Measurements from ENCODE around the gene SOX6.

SOX6 gene

DNA sequence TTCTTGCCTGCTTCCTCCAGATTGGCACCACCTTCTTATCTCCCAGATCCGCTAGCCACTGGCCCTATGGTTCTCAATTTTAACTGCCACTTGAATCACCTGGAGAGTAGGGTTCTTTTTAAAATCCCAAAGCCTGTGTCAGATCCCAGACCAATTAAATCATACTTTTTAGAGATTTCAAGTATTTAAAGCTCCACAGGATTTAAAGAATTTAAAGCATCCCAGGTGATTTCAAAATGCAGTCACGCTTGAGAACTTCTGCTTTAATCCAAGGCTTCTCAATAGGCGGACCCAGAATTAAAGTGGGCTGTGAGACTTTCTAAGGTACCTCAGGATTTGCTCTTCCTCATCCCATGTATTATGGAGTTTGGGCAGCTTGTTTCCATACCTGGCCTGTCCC is 400.0 kb downstream of the SOX6 start:
- DNase-seq (ENCODE audit: low spot score): no peak

DNA sequence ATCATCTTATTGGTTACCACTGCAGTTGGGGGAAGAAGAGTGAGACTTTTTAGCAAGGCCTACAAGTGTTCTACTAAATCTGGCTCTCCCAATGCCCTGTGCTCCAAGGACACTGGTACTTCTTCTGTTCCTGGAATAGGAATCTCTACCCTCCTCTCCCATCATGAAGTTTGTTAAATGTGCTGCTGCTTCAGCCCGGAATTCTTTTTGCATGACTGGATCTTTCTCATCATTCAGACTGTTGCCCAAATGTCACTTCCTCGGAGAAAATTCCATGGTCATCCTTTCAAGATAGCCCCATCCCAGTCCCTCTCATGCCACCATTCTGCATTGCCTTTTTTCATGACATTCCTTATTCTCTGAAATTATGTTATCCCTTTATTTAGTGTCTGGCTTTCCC is 400.8 kb downstream of the SOX6 start:
- no peak for DNase-seq (ENCODE audit: low spot score)

GRCh38 chr11:15947681-15948648 is 408.4 kb downstream of the SOX6 start:
- no peak for DNase-seq (ENCODE audit: low spot score)

DNA sequence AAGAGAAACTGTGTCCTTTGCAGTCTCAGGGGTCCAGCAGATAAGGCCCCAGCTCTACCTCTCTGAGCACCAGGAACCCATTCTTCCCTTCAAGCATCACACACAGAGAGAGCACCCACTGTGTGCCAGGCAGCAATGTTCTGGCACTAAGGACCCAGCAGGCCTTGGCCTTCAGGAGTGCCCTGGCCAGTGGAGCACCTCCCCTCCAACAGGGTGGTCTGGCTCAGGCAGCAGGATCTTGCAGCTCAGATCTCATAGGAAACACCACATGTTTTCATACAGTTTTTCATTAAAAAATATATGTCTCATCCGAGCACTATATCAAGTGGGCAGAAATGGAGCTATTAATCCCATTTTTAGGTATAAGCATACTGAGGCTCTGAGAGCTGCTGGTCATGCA is 410.6 kb downstream of the SOX6 start:
- DNase-seq (ENCODE audit: low spot score): no peak

DNA sequence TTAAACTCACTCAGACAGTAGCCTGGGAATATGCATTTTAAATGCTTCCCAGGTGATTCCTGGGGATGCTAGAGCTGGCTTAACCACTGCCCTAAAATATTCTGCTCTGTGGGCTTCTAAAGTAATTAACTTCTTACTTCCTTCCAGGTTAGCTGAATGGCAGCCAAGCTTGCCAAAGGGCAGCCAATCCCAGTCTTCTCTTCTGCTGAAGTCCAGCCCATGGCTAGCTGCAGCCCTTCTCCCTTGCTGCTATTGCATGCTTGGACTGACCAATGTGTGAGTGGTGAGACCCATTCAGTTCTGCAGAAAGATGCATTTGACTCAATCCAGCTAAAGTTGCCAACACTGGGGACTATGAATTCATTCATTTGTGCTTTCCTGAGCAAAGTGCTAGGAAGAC is 411.9 kb downstream of the SOX6 start:
- no peak for DNase-seq (ENCODE audit: low spot score)

GRCh38 chr11:15943418-15944197 is 412.7 kb downstream of the SOX6 start:
- no peak for DNase-seq (ENCODE audit: low spot score)

- no peak for DNase-seq (ENCODE audit: low spot score)
Measured at GRCh38 chr11:15942936-15943335, 413.4 kb downstream of the SOX6 start.

GRCh38 chr11:15942126-15942525 is 414.2 kb downstream of the SOX6 start:
- no peak for DNase-seq (ENCODE audit: low spot score)

DNA sequence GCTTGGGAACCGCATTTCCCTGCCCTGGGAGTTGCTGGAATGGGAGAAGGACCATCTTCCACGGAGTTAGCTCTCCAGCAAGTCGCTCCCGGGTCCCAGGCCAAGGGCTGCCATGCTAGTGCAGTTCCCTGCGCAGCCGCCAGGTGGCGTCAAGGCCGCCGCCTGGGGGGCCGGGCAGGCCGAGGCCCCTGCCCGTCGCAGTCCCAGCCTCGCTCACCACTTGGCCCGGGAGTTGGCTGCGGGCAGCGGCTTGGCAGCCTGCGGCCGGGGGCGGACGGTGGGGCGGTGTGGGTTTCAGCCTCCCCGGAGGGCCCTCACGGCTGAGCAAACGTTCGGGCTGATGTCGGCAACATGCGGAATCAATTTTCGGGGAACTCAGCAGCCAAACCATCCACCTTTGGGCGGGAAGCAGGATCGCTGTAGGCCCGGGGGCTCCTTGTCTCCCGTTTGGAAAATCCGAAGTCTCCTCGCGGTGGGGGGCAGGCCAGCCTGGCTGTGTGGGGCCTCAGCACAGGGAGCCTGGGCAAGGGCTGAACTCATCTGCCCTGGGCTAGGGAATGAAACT is 415.1 kb downstream of the SOX6 start:
- DNase-seq (ENCODE audit: low spot score): peak; percentile 65

DNA sequence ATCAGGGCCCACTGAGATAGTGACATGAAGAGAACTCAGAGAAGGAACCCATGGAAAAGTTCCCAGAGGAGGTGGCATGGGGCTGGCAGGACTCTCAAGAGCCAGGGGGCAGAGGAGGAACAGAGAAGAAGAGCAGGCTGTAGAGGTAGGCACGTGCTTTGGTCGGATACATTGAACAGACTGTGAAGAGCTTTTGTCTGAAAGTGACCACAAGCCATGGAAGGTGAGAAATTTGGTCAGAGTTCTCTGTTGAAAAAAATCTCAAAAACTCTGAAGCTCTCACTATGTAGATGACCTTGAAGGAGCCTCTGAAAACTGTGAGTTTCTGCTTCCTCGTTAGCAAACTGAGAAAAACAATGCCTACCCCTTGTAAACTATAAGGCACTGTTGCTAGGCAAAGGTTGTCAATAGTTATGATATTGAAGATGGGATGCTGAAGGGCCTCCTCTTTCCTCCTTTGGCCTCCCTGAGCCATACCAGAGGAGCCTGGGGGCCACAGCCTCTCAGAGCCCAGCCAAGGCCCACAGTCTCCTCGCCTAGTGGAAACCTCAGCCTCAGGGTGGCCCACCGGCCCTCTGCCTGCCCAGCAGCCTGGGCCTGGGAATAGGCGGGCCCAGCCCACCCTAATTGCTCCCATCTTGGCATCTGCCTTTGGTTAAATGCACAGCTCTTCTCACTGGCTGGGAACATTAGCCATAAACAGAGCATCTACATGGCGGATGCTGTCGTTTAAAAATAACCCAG is 415.7 kb downstream of the SOX6 start:
- no peak for DNase-seq (ENCODE audit: low spot score)

DNA sequence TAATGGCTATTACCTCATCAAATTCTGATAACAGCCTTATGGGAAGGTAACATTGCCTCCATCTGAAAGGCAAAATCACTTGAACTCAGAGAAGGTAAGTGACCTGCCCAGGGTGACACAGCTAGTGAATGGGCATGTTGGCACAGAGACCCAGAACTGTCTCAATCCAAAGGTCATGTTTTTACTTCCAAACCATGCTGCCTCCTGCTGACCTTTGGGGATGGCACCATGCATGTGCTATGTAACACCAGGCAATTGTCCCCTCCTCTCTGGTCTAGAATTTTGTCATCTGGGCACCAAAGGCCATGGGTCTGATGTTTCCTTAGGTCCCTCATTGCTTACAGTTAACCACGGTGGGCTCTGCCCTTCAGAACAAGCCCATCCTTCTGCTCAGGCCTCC is 417.4 kb downstream of the SOX6 start:
- DNase-seq (ENCODE audit: low spot score): no peak

DNA sequence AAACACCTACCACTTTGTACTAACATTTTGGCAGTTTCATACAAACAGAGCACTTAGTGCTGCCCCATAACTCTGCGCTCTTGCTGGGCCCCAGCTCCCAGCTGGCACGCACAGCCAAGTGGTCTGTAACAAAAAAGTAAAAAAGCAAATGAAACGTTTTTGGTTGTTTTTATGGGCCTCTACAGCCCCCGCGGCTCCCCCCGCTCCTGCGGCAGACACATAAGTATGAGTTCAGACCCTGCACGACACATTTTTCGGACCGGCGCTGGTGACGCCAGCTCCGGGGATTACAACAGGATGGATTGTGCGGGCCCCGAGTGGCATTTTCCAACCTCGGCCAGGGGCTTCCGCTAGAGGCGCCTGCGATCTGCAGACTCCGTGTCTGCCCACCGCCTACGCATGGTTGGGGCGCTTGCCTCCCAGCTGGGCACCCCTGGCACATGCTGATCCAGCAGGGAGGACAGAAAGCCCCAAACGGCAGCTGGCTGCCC is 418.2 kb downstream of the SOX6 start:
- no peak for DNase-seq (ENCODE audit: low spot score)

- no peak for DNase-seq (ENCODE audit: low spot score)
Measured at GRCh38 chr11:15937601-15938120, 418.7 kb downstream of the SOX6 start.

DNA sequence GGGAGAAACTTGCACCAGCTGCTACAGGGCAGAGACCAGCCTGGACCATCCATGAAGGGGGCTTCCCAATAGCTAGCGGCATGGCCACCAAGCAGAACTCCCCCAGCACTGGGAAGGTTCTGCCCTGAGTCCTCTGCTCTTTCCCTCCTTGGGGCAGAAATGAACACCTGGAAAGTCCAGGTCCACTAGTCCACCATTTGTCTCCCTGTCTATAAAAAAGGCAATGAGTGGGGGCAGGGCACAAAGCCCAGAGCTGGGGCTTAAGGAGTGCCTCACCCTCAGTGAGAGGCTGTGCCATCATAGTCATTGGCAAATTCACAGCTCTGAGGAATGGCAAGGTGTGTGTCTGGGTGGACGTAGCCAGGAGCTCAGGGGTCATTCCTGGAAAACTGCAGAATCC is 420.3 kb downstream of the SOX6 start:
- DNase-seq (ENCODE audit: low spot score): no peak

DNA sequence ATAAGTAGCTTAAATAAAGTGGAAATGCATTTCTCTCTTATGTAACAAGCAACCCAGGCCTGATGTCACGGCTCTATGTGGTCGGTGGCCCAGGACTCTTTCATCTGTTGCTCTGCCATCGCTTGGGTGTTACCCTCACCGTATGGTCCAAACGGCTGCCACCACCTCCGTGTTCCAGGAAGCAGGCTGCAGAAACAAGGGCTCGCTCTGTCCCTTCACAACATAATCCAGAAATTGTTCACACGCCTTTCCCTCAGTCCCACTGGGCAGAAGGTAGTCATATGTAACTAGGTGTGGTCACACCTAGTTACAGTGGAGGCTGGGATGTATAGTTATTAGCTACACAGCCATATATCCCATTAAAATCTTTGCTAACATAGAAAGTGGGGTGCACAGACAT is 421.0 kb downstream of the SOX6 start:
- no peak for DNase-seq (ENCODE audit: low spot score)

- DNase-seq (ENCODE audit: low spot score): no peak
Measured at GRCh38 chr11:15933886-15934625, 422.3 kb downstream of the SOX6 start.

DNA sequence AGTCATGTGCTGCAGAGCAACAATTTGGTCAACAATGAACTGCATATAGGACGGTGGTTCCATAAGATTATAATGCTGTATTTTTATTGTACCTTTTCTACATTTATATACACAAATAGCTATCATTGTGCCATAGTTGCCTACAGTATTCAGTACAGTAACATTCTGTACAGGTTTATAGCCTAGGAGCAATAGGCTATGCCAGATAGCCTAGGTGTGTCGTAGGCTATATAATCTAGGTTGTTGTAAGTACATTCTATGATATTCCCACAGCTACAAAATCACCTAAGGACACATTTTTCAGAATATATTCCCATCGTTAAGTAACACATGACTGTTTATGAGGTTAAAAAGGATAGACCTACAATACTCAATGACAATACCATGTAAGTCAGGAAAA is 423.9 kb downstream of the SOX6 start:
- DNase-seq (ENCODE audit: low spot score): no peak

DNA sequence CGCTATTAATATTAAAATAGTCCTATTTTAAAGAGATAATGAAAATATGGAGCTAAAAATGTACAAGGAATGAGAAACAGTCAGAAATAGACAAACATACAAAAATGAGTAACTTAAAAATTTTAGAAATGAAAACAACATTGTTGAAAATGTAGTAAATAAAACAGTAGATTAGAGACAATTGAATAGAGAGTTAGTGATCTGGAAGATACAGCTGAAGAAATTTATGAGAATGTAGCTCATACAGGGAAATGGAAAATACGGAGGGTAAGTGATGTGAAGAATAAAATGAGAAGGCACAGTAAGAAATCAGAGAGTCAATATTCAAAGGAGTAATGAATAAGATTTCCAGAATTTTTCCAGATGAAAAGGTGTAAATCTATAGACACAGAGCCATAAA is 424.8 kb downstream of the SOX6 start:
- no peak for DNase-seq (ENCODE audit: low spot score)

GRCh38 chr11:15930442-15931025 is 425.8 kb downstream of the SOX6 start:
- DNase-seq (ENCODE audit: low spot score): no peak

DNA sequence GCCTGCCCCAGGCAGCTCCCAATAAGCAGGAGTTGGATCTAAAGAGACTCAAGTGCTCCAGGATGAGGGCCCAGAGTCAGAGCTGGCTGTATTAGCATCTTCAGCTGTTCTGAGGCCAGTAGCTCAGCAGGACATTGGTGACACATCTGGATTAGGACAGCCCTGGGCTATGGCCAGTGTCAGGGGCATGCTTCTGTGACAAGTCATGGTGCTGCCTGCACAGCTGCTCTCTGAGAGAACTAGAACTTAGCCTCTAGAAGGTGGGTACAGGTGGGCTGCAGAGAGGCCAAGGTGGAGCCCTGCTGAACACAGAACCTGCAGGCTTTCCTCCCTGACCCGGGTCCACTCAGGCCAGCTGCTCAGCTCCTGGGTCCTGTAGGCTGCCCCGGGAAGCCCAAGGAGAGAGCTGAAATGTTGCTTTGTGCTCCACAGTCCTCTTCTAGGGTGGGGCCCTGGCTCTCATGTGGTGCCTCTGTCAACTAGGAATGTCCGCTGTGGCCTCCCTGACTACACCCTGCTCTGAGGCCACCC is 426.9 kb downstream of the SOX6 start:
- no peak for DNase-seq (ENCODE audit: low spot score)

Data from germinal center (tissue), 1 donor.